Fibroblast of gingiva (primary cell): ENCODE results near the gene CERT1.
A peak's percentile ranks its signal among the peaks of the same experiment; 100 is the strongest.
"Not testable (repeated sequence)": the region's sequence is repeated elsewhere in the genome, so short reads cannot be mapped to it uniquely, and the experiment has no call there.

ENCODE experiments used
- DNase-seq: peaks from one replicate; pipeline ENCODE4 v3.0.0-alpha.2; 2011; ENCODE audit warnings: low read depth

The CERT1 gene

DNA sequence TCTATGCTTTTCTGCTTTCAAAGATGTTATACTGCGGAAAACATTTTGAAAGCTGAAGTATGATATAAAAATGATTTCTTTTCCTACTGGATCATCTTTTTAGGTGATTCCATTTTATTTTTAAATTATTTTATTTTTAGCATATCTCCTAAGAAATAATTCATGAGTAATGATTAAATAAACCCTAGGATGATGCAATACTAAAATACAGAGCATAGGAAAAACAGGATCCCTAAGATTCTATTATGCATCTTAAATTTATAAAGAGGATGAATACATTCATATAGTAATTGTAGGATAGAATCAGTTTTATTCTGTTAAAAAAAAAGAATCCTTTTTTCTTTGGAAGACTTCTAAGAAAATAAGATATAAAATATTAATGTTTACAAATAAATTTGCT, 11.1 kb upstream of the CERT1 start:
- no peak for DNase-seq

DNA sequence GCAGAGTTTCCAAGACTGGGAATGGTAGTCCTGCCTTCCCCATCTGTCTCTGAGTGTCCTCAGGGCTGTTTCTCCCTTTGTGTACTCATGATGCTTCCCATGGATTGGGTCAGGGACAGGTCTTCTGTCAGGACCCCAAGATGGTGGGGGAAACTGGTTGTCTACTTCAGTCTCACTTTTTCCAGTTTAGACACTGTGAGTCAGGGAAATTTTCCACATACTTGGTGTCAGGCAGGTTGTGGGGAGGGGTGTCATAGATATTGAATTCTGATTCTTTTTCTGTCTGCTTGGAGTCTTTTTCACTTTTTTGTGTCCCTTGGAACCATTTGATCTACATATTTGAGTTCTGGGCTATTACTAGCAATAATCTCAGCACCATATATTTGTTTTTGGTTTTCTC, 10.6 kb upstream of the CERT1 start:
- no peak for DNase-seq

GRCh38 chr5:75521195-75521594, 9.8 kb upstream of the CERT1 start:
- DNase-seq, result no peak

DNA sequence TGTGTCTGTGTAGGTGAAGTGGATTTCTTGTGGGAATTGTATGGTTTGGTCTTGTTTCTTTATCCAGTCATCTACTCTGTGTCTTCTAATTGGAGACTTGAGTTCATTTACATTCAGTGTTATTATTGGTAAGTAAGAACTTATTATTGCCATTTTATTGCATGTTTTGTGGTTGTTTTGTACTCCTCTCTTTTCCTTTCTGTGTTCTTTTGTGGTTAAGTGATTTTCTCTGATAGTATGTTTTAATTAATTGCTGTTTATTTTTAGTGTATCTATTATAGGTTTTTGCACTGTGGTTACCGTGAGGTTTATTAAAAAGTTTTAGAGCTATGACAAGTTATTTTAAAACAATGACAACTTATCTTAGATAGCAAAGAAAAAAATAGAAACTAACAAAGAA, 8.3 kb upstream of the CERT1 start:
- no peak for DNase-seq

GRCh38 chr5:75514323-75514722, 2.9 kb upstream of the CERT1 start:
- no peak for DNase-seq

DNA sequence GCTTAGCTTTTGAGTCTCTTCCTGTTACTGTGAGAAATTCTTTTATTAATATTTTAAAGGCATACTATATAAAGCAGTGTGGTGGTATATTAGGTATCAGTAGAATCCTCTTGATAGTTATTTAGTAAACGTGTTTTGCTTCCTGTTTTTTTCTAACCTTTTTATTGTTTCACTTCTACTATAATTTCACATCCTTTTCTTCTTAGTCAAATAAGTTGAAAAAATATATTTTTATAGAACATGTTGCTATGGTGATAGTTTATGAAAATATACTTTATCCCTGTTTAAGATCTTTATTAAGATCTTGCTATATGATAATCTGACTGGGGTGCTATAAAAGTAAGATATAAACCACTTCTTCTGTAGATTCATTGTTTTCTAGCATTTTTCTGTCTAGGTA, 2.4 kb upstream of the CERT1 start:
- no peak for DNase-seq

DNA sequence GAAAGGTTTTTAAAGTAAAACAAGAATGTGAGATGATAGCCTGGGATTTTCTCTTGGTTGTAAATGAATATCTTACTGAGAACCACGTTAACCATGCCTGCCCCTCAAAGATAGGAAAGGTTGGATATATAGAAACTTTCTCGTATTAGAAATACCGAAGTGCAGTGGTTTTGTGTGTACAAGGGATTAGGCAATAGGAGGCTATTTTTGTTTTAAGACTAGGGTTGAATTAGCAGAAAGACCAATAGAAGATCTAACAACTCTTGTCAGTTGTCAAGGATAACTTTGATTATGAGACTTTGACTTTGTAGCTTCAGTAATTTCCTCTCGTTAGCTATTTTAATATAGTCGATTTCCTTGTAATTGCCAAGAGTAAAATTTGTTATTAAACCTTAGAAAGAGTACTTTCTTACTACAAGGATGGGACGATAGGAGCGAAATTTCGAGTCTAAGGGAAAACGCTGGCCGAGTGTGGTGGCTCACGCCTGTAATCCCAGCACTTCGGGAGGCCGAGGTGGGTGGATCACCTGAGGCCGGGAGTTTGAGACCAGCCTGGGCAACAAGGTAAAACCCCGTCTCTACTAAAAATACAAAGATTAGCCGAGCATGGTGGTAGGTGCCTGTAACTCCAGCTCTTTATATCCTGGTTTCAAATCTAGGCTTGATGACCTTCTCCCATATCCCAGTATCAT, 1.1 kb upstream of the CERT1 start:
- DNase-seq, result no peak

DNA sequence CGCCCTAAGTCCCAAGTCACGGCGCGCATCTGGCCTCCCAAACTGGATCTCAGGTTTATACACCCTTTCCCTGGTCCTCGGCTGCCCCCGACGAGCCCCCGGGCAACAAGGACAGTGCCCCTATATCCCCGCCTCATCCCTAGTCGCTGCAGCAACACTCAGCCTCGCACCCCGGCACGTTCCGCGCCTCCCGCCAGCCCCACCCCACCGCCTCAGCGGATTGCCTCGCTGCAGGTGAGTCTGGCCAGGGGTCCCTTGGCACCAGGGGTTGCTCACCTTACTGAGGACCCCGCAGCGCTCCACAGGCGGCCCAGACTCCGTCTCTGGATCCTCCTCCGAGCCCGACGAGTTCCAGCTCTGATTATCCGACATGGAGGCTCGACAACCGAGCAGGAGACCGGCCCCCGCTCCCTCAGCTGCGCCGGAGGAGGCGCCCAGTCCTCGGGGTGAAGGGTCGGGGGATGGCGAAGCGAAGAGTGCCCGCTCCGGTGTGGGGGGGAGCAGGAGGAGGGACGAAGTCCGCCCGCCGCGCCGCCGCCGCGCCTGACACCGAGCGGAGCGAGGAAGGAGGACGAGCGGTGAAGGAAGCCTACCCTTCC, 494 bp downstream of the CERT1 start:
- DNase-seq, result peak; percentile 58

DNA sequence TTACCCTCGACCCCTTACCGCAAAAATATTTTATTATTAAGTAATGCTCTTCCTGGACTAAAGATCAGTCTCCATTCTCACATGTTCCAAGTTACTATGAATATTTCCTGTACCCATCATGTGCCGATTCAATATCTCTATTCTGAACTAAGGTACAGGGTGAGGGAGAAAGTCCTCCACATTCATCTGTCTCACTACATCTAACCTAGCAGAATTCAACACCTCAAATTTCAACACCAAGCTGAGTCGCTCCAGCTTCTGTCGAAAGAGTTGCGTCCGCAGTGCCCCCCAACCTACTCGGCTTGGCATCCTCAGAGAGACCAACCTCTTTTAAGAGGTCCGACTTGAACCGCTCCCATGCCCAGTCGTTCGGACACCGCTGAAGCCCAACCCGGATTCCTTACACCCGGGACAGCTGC, 1.0 kb downstream of the CERT1 start:
- peak; percentile 77 for DNase-seq

- DNase-seq, result peak; percentile 80
Measured at GRCh38 chr5:75509956-75510355, 1.5 kb downstream of the CERT1 start.

GRCh38 chr5:75509546-75509945, 1.9 kb downstream of the CERT1 start:
- no peak for DNase-seq

GRCh38 chr5:75507841-75508240, 3.6 kb downstream of the CERT1 start:
- no peak for DNase-seq

- not testable (repeated sequence) for DNase-seq
Measured at GRCh38 chr5:75505112-75505511, 6.3 kb downstream of the CERT1 start.

GRCh38 chr5:75498875-75499274, 12.6 kb downstream of the CERT1 start:
- not testable (repeated sequence) for DNase-seq

DNA sequence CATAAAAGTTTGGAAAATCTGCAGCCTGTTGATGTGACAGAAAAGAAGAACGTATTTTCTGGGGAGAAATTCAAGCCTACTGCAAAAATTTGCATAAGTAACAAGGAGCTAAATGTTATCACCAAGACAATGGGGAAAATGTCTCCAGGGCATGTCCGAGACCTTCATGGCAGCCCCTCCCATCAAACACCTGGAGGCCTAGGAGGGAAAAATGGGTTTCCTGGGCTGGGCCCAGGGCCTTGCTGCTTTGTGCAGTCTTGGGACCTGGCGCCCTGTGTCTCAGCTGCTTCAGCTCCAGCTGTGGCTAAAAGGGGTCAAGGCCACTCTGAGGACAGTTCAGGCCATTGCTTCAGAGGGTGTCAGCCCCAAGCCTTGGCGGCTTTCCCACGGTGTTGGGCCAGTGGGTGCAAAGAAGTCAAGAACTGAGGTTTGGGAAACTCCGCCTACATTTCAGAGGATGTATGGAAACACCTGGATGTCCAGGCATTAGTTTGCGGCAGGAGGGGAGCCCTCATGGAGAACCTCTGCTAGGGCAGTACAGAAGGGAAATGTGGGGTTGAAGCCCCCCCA, 13.1 kb downstream of the CERT1 start:
- DNase-seq, result no peak

- no peak for DNase-seq
Measured at GRCh38 chr5:75496026-75496425, 15.4 kb downstream of the CERT1 start.

DNA sequence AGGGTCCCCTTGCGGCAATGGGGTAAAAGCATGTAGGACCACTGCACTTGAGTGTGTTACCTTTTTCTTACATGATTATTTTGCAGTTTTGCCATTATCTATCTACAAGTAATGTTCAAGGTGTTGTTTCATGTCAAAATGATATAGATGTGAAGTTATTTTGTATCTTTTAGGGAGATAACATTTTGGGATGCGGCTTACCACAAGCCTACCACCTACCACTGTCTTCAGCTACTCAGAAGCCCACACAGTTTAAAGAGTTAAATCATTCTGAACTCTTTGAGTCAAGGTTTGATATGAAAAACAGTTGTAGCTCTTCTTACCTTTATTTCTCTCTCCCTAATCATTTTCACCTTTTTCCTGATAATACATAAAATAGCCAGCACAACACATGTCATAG, 19.8 kb downstream of the CERT1 start:
- no peak for DNase-seq

DNA sequence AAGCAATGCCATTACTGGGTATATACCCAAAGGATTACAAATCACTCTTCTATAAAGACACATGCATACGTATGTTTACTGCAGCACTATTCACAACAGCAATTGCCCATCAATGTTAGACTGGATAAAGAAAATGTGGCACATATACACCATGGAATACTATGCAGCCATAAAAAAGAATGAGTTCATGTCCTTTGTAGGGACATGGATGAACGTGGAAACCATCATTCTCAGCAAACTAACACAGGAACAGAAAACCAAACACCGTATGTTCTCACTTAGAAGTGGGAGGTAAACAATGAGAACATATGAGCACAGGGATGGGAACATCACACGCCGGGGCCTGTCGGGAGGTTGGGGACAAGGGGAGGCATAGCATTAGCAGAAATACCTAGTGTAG, 21.6 kb downstream of the CERT1 start:
- not testable (repeated sequence) for DNase-seq

GRCh38 chr5:75484605-75485004, 26.8 kb downstream of the CERT1 start:
- no peak for DNase-seq

GRCh38 chr5:75482482-75482881, 28.9 kb downstream of the CERT1 start:
- no peak for DNase-seq

GRCh38 chr5:75481024-75481423, 30.4 kb downstream of the CERT1 start:
- DNase-seq, result no peak

- DNase-seq, result no peak
Measured at GRCh38 chr5:75475364-75475763, 36.1 kb downstream of the CERT1 start.

GRCh38 chr5:75473463-75473862, 38.0 kb downstream of the CERT1 start:
- DNase-seq, result no peak

GRCh38 chr5:75472973-75473372, 38.5 kb downstream of the CERT1 start:
- no peak for DNase-seq
